ENCODE measurements around the gene PEA15. TPM values are rescaled to one million over a fixed set of nuclear protein-coding genes. Genes with fewer than 3 reads are reported as not detected.
A peak's percentile ranks its signal among the peaks of the same experiment; 100 is the strongest.

Gene PEA15
- total and polyA plus RNA-seq, 9 of the 15 experiments (the other 6 are each of a cell fraction or from before 2014, with no cell fraction given): 8.2 to 175 (median 35.4) TPM

DNA sequence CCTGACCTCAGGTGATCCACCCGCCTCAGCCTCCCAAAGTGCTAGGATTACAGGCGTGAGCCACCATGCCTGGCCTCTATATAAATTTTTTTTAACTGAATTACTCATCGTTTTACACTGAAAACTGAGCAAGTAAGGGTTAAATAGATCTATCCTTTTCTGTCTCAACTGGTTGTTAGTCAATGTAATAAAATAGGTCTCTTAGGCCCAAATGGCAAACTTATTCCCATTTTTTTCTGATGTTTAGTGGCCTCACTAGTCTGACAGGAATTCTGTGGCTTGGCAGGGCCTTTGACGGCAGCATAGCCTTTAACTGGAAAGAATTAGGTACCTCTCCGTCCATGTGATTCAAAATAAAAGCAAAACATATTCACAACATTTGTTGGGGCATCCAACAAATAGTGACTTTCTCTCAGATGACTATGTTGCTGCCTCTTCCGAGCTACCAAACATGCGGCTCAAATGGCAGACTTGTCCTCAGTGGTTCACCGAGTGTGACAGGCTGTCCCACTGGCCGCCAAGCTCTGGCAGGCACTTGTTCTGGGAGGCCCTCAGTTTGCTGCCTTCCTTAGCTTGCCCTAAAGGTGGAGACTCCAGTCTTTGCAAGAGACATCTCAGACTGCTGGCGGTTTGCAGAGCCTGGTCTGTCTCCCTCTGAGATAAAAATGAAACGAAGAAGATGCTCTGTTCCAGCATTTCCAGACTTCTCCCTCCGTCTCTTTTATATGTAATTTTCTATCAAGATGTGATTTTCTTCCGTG is 36.4 kb upstream of the PEA15 start:
- peak; percentile 78 for ATAC-seq
- Histone ChIP-seq H3K9me1 (ENCODE audit: control insufficient read depth, insufficient read depth, low read length) (no peaks in the 10 kb centered on the region), H2AFZ (ENCODE audit: low read depth, low read length) (no peak overlapping the region), H3K9ac (ENCODE audit: insufficient read depth in 1 of 2, low read depth in 2 of 2, low read length in 2 of 2) (no peak overlapping the region), H3K4me1 (replicated peaks in 1 of 2; ENCODE audit: control insufficient read depth in 2 of 2, insufficient read depth in 2 of 2, low read length in 2 of 2) (peaks cover 0 to 4% of the 10 kb centered on the region in 2 experiments; a peak in 3 of 5 replicates), H3K27me3 (ENCODE audit: control insufficient read depth in 2 of 2, insufficient read depth in 2 of 2, low read length in 2 of 2) (peaks cover 41 to 86% of the 10 kb centered on the region in 2 experiments), H3K79me2 (ENCODE audit: control insufficient read depth, insufficient read depth, low read length) (no peaks in the 10 kb centered on the region), H3K27ac (ENCODE audit: extremely low read depth, low read depth, low read length) (no peak overlapping the region), H3K9me3 (replicated peaks; ENCODE audit: control insufficient read depth, insufficient read depth, low read depth, low read length) (no peaks in the 10 kb centered on the region), H3K4me2 (ENCODE audit: insufficient read depth, low read length) (no peak overlapping the region), H3K36me3 (ENCODE audit: control insufficient read depth, insufficient read depth, low read length) (no peaks in the 10 kb centered on the region), H4K20me1 (replicated peaks; ENCODE audit: control insufficient read depth, insufficient read depth, low read length) (no peaks in the 10 kb centered on the region), H3K4me3 (no peak overlapping the region)
- in situ Hi-C loops (cut with MboI) (no loop called here), intact Hi-C loops (cut with micrococcal nuclease) (no loop called here)
- CTCF ChIA-PET (ENCODE audit: low intra/inter-chr PET ratio): no interaction called here
- 8% methylated on average over 13 of the region's 13 CpGs for WGBS (ENCODE audit: insufficient coverage, low coverage, missing lambda C conversion rate)
- DNase-seq (ENCODE audit: extremely low read depth in 1 of 4, low spot score in 3 of 4): peak in 1 of 4 experiments; percentile 18
- POLR2A ChIA-PET: interaction anchor here (0.5 to 1.2 kb wide), 3 partner anchors 24 to 41 kb away, joined by 3 to 4 read pairs (median 4); no protein-coding TSS in a partner anchor
- no TSS peak for BruUV-seq (replicated peaks)
- FAIRE-seq: peak; percentile 68
- TF ChIP-seq ILK (tag; IDR thresholded peaks at IDR 0.05; ENCODE audit: borderline replicate concordance, low read depth): no peak
- no peak for TF ChIP-seq ZHX1 (conservative IDR thresholded peaks at IDR 0.05; ENCODE audit: low read length)
- TF ChIP-seq, protein P1, sequence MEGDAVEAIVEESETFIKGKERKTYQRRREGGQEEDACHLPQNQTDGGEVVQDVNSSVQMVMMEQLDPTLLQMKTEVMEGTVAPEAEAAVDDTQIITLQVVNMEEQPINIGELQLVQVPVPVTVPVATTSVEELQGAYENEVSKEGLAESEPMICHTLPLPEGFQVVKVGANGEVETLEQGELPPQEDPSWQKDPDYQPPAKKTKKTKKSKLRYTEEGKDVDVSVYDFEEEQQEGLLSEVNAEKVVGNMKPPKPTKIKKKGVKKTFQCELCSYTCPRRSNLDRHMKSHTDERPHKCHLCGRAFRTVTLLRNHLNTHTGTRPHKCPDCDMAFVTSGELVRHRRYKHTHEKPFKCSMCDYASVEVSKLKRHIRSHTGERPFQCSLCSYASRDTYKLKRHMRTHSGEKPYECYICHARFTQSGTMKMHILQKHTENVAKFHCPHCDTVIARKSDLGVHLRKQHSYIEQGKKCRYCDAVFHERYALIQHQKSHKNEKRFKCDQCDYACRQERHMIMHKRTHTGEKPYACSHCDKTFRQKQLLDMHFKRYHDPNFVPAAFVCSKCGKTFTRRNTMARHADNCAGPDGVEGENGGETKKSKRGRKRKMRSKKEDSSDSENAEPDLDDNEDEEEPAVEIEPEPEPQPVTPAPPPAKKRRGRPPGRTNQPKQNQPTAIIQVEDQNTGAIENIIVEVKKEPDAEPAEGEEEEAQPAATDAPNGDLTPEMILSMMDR (IDR thresholded peaks at IDR 0.05 in 2 of 3, conservative IDR thresholded peaks at IDR 0.05 in 1 of 3; ENCODE audit: insufficient read depth in 2 of 3, low read depth in 1 of 3, low read length in 3 of 3): peak in 1 of 3 experiments; percentile 12; a peak in 2 of 6 replicates
- no peak for TF ChIP-seq POLR2AphosphoS5 (IDR thresholded peaks at IDR 0.05; ENCODE audit: control insufficient read depth, insufficient read depth, low read depth, low read length)
- TF ChIP-seq RAD21 (CRISPR knock-in tag; conservative IDR thresholded peaks at IDR 0.05 in 1 of 2, IDR thresholded peaks at IDR 0.05 in 1 of 2): peak in 1 of 2 experiments; percentile 21; a peak in 1 of 4 replicates
